CD14-positive monocyte (primary cell): ENCODE measurements around the gene DAP3. TPM values are rescaled to one million over a fixed set of nuclear protein-coding genes. Genes with fewer than 3 reads are reported as not detected.
"Not testable (repeated sequence)": the region's sequence is repeated elsewhere in the genome, so short reads cannot be mapped to it uniquely, and the experiment has no call there.

Source experiments
- DNase-seq, 3 donors: peaks; one replicate each; pipeline ENCODE4 v3.0.0-alpha.2; 2011 to 2022
- H2AFZ ChIP-seq: 2 replicates; pipeline ENCODE4 v1.6.0; 2012; ENCODE audit warnings: mild to moderate bottlenecking, low read depth, low read length, inconsistent platforms; ENCODE audit not compliant: insufficient read depth, poor library complexity, severe bottlenecking
- H3K27ac ChIP-seq, 2 donors: 1 replicate in 1 of 2; 2 replicates in 1 of 2; pipeline ENCODE4 v1.5.1; 2012 to 2013; ENCODE audit warnings: low read length in 2 of 2, control low read depth in 1 of 2, inconsistent platforms in 1 of 2, low read depth in 1 of 2, mild to moderate bottlenecking in 1 of 2
- H3K27me3 ChIP-seq, 2 donors: one replicate each; pipeline versions ENCODE4 v1.6.0 to v1.6.1; 2011 to 2013; ENCODE audit warnings: low read length in 2 of 2; ENCODE audit not compliant: control insufficient read depth in 2 of 2, insufficient read depth in 2 of 2
- H3K36me3 ChIP-seq, 2 donors: replicated peaks in 1 of 2; 1 replicate in 1 of 2; 2 replicates in 1 of 2; pipeline versions ENCODE4 v1.5.1 to v1.6.1; 2012 to 2013; ENCODE audit warnings: low read length in 2 of 2, control low read depth in 1 of 2, inconsistent platforms in 1 of 2, mild to moderate bottlenecking in 1 of 2; ENCODE audit not compliant: insufficient read depth in 2 of 2, control insufficient read depth in 1 of 2
- H3K4me1 ChIP-seq, 2 donors: 1 replicate in 1 of 2; 2 replicates in 1 of 2; pipeline versions ENCODE4 v1.5.1 to v1.6.1; 2012 to 2013; ENCODE audit warnings: low read length in 2 of 2, control low read depth in 1 of 2, inconsistent platforms in 1 of 2, mild to moderate bottlenecking in 1 of 2, moderate library complexity in 1 of 2; ENCODE audit not compliant: insufficient read depth in 2 of 2, control insufficient read depth in 1 of 2
- H3K4me2 ChIP-seq: replicated peaks from 2 replicates; pipeline ENCODE3; 2012; ENCODE audit warnings: low read length, moderate library complexity, mild to moderate bottlenecking; ENCODE audit not compliant: poor library complexity, severe bottlenecking; ENCODE audit errors: extremely low read depth
- H3K4me3 ChIP-seq, 3 experiments: fragments of 200-600 bp in 1 of 3; sonication (generic) in 1 of 3; replicated peaks in 1 of 3; 1 replicate in 2 of 3; 2 replicates in 1 of 3; pipeline ENCODE4 v1.5.1; 2011 to 2013; ENCODE audit warnings: low read length in 3 of 3, mild to moderate bottlenecking in 3 of 3, control low read depth in 2 of 3, low read depth in 2 of 3, inconsistent platforms in 1 of 3, moderate library complexity in 1 of 3
- H3K79me2 ChIP-seq: 2 replicates; pipeline ENCODE4 v1.6.0; 2012; ENCODE audit warnings: mild to moderate bottlenecking, control low read depth, inconsistent platforms, low read length, moderate library complexity; ENCODE audit not compliant: insufficient read depth
- H3K9ac ChIP-seq: 2 replicates; pipeline ENCODE4 v1.6.0; 2017; ENCODE audit warnings: low read length, mild to moderate bottlenecking; ENCODE audit not compliant: insufficient read depth, poor library complexity, severe bottlenecking
- H3K9me3 ChIP-seq, 2 donors: replicated peaks in 1 of 2; 1 replicate in 1 of 2; 2 replicates in 1 of 2; pipeline versions ENCODE4 v1.5.1 to v1.6.1; 2012 to 2013; ENCODE audit warnings: low read length in 2 of 2, control low read depth in 1 of 2; ENCODE audit not compliant: control insufficient read depth in 1 of 2, insufficient read depth in 1 of 2
- H4K20me1 ChIP-seq: 2 replicates; pipeline ENCODE4 v1.6.0; 2012; ENCODE audit warnings: mild to moderate bottlenecking, low read length, control low read depth, moderate library complexity; ENCODE audit not compliant: insufficient read depth
- H3K27ac Mint-ChIP-seq, 7 donors: one replicate each; pipeline ENCODE4 v1.8.0; 2020; ENCODE audit warnings: mild to moderate bottlenecking in 7 of 7, mixed read lengths in 7 of 7, moderate library complexity in 6 of 7, inconsistent platforms in 2 of 7
- H3K27me3 Mint-ChIP-seq, 3 donors: one replicate each; pipeline ENCODE4 v1.8.0; 2021 to 2022; ENCODE audit warnings: low read depth in 3 of 3, mild to moderate bottlenecking in 3 of 3, mixed read lengths in 3 of 3, moderate library complexity in 3 of 3, inconsistent platforms in 1 of 3
- H3K36me3 Mint-ChIP-seq, 2 donors: one replicate each; pipeline ENCODE4 v1.8.0; 2020; ENCODE audit warnings: mixed read lengths in 2 of 2, inconsistent platforms in 1 of 2, mild to moderate bottlenecking in 1 of 2
- H3K4me1 Mint-ChIP-seq: one replicate; pipeline ENCODE4 v1.8.0; 2020; ENCODE audit warnings: mild to moderate bottlenecking, mixed read lengths
- H3K4me3 Mint-ChIP-seq, 2 donors: one replicate each; pipeline ENCODE4 v1.8.0; 2020; ENCODE audit warnings: mild to moderate bottlenecking in 2 of 2, mixed read lengths in 2 of 2, moderate library complexity in 1 of 2
- H3K9me3 Mint-ChIP-seq, 7 donors: one replicate each; pipeline ENCODE4 v1.8.0; 2020 to 2022; ENCODE audit warnings: mixed read lengths in 7 of 7, mild to moderate bottlenecking in 6 of 7, moderate library complexity in 6 of 7, inconsistent platforms in 2 of 7
- CTCF ChIP-seq: fragments of 200-600 bp; IDR thresholded peaks from one replicate; pipeline ENCODE4 v1.8.0; 2022; ENCODE audit warnings: antibody characterized with exemption, mild to moderate bottlenecking
- whole genome bisulfite sequencing: methylation state at CpG from one replicate; pipeline ENCODE4 v1.1.5; 2013; ENCODE audit warnings: missing lambda C conversion rate; ENCODE audit not compliant: insufficient coverage; 5-methylcytosine and 5-hydroxymethylcytosine counted together
- intact Hi-C, 2 donors: fragments of 100-400 bp; cut with micrococcal nuclease; formaldehyde crosslinking; loops; one replicate each; pipeline versions ENCODE4 v1.15.0 to v1.15.1; 2023
- polyA plus RNA-seq, 3 donors: library from polyadenylated mRNA; depleted of rRNA in 1 of 3; unstranded in 2 of 3; stranded (reverse) in 1 of 3; fragments of 300-500 nt in 2 of 3; fragments of >200 nt in 1 of 3; fragmentation: Illumina TruSeq in 2 of 3; gene quantifications; 1 replicate in 2 of 3; 2 replicates in 1 of 3; pipeline ENCODE4 v1.2.3, GENCODE V29; 2012 to 2021

Gene DAP3
- polyA plus RNA-seq, 3 donors = 69.0 to 79.3 (median 72.7) TPM

DNA sequence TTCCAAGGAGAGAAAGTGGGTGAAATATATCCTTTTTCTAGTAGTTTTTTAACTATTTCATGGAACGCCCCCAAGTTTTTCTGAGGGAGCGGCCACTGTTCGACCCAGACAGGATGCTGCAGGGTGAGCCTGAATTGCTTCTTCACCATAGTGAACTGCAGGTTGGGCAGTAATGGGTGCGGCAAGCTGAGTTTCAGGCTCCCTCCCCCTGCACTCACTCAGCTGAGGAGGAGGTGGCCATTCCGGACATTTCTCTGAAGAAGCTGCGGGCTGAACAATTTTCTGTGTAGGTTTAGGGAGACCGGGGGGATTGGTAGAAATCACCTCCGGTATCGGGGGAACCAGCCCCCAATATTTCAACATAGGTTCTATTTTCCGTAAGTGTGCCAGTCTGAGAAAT, 8.2 kb downstream of the DAP3 start:
- Mint-ChIP-seq H3K9me3 (peaks cover 3 to 14% (median 7%) of the 10 kb centered on the region in 7 donors), H3K36me3 (peaks cover 10 to 18% of the 10 kb centered on the region in 2 donors), H3K27me3 (peaks cover 0 to 2% (median 0%) of the 10 kb centered on the region in 3 donors), H3K27ac (no peak overlapping the region), H3K4me1 (peaks cover 10% of the 10 kb centered on the region), H3K4me3 (no peak overlapping the region)
- H3K4me3 ChIP-seq = no peak overlapping the region
- TF ChIP-seq CTCF = no peak
- no peak overlapping the region for H3K27ac ChIP-seq
- no peak overlapping the region for H3K4me2 ChIP-seq
- H3K36me3 ChIP-seq = peaks cover 6 to 18% of the 10 kb centered on the region in 2 donors
- DNase-seq = no peak
- 100% methylated on average over 1 of the region's 10 CpGs for WGBS
- intact Hi-C loops = no loop called here
- no peak overlapping the region for H2AFZ ChIP-seq
- H3K27me3 ChIP-seq = no peaks in the 10 kb centered on the region
- no peak overlapping the region for H3K9ac ChIP-seq
- peaks cover 0 to under 1% of the 10 kb centered on the region in 2 donors for H3K4me1 ChIP-seq
- peaks cover 79% of the 10 kb centered on the region for H3K79me2 ChIP-seq
- H3K9me3 ChIP-seq = peaks cover 0 to 5% of the 10 kb centered on the region in 2 donors
- peaks cover 37% of the 10 kb centered on the region for H4K20me1 ChIP-seq

- peaks cover 79% of the 10 kb centered on the region for H3K79me2 ChIP-seq
- H3K27ac Mint-ChIP-seq = peak overlapping the region in 1 of 7 donors; percentile 6
These were observed 8.7 kb downstream of the DAP3 start for GRCh38 chr1:155697616-155698015.

More at GRCh38 chr1:155697616-155698015, 8.7 kb downstream of the DAP3 start:
- WGBS = 90% methylated on average over 8 of the region's 11 CpGs
- peaks cover 4 to 13% of the 10 kb centered on the region in 2 donors for H3K36me3 Mint-ChIP-seq
- H3K4me1 Mint-ChIP-seq, H3K27ac ChIP-seq, H3K9ac ChIP-seq, H3K9me3 ChIP-seq, H3K4me3 Mint-ChIP-seq, H3K9me3 Mint-ChIP-seq, H3K4me3 ChIP-seq, H3K4me1 ChIP-seq, intact Hi-C loops, DNase-seq, H2AFZ ChIP-seq, H3K27me3 Mint-ChIP-seq, H3K4me2 ChIP-seq, H3K27me3 ChIP-seq: not testable (repeated sequence)
- peaks cover 42% of the 10 kb centered on the region for H4K20me1 ChIP-seq
- H3K36me3 ChIP-seq = peaks cover 0 to 12% of the 10 kb centered on the region in 2 donors
